ENCODE data around the gene TMPRSS13.
"Not testable (repeated sequence)": the region's sequence is repeated elsewhere in the genome, so short reads cannot be mapped to it uniquely, and the experiment has no call there.

TMPRSS13 gene

DNA sequence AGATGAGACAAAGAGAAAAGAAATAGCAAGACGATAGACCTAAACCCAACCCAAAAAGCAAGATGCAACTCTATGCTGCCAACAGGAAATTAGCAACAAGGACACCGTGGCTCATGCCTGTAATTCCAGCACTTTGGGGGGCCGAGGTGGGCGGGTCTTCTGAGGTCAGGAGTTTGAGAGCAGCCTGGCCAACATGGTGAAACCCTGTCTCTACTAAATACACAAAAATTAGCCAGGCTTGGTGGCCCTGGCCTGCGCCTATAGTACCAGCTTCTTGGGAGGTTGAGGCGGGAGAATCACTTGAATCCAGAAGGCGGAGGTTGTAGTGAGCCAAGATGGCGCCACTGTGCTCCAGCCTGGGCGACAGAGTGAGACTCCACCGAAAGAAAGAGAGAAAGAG is 32.7 kb upstream of the TMPRSS13 start:
- Mint-ChIP-seq H3K27me3 (no peaks in the 10 kb centered on the region), H3K36me3 (ENCODE audit: low read depth) (peaks cover 4% of the 10 kb centered on the region), H3K4me3 (no peak overlapping the region), H3K4me1 (ENCODE audit: low read depth) (peaks cover 35% of the 10 kb centered on the region), H3K27ac (no peak overlapping the region), H3K9me3 (peaks cover 10% of the 10 kb centered on the region)

GRCh38 chr11:117960406-117960805 is 31.2 kb upstream of the TMPRSS13 start:
- Mint-ChIP-seq H3K27ac (peak overlapping the region; percentile 80), H3K9me3 (peaks cover 18% of the 10 kb centered on the region), H3K27me3 (no peaks in the 10 kb centered on the region), H3K4me1 (ENCODE audit: low read depth) (peaks cover 39% of the 10 kb centered on the region), H3K4me3 (peak overlapping the region; percentile 5), H3K36me3 (ENCODE audit: low read depth) (peaks cover 4% of the 10 kb centered on the region)

GRCh38 chr11:117959438-117960149 is 30.4 kb upstream of the TMPRSS13 start:
- Mint-ChIP-seq H3K27me3 (no peaks in the 10 kb centered on the region), H3K9me3 (peaks cover 18% of the 10 kb centered on the region), H3K27ac (peak overlapping the region; percentile 80), H3K4me1 (ENCODE audit: low read depth) (peaks cover 42% of the 10 kb centered on the region), H3K4me3 (peak overlapping the region; percentile 5), H3K36me3 (ENCODE audit: low read depth) (peaks cover 4% of the 10 kb centered on the region)

DNA sequence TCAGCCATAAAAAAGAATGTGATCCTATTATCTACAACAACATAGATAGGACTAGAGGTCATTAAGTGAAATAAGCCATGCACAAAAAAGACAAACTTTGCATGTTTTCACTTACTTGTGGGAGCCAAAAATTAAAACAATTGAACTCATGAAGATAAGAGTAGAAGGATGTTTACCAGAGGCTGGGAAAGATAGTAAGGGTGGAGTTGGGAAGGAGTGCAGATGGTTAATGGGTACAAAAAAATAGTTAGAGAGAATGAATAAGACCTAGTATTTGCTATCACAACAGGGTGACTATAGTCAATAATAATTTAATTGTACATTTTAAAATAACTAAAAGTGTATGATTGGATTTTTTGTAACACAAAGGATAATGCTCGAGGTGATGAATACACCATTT is 29.7 kb upstream of the TMPRSS13 start:
- Mint-ChIP-seq H3K9me3 (peaks cover 18% of the 10 kb centered on the region), H3K27ac (peak overlapping the region; percentile 33), H3K36me3 (ENCODE audit: low read depth) (peaks cover 4% of the 10 kb centered on the region), H3K4me3 (peak overlapping the region; percentile 18), H3K4me1 (ENCODE audit: low read depth) (peaks cover 46% of the 10 kb centered on the region), H3K27me3 (no peaks in the 10 kb centered on the region)

DNA sequence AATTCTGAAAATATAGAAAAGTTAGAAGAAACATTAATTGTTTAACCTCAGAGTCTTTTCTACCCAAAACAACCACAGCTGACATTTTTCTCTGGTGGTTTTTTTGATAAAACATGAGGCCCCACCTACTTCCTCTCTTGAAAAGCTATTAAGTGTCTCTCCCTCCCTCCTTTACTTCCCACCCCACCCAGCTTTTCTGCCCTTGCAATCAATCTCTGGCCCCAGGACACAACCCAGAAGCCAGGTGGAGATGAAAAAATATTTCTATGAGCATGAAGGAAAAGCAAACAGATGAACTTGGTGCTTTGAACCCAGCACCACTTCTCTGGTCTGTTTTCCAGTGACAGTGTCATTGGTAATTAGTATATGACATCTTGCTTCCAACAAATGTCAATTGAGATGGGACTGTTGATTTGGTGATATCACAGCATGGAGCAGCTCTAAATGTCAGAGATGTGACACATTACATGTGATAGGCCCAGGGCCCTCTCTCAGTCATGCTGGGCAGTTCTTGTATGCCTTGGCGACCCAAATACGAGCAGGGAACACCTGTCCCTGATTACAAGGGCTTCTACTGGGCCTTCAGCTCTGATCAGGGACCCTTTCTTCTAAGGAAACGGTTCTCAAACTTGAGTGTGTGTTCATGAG is 23.9 kb upstream of the TMPRSS13 start:
- Mint-ChIP-seq H3K27ac (peak overlapping the region; percentile 91), H3K36me3 (ENCODE audit: low read depth) (no peaks in the 10 kb centered on the region), H3K4me3 (peak overlapping the region; percentile 54), H3K27me3 (no peaks in the 10 kb centered on the region), H3K9me3 (peaks cover 14% of the 10 kb centered on the region), H3K4me1 (ENCODE audit: low read depth) (peaks cover 73% of the 10 kb centered on the region)

GRCh38 chr11:117950993-117951961 is 22.1 kb upstream of the TMPRSS13 start:
- H3K9me3 Mint-ChIP-seq, result peaks cover 3% of the 10 kb centered on the region
- H3K36me3 Mint-ChIP-seq (ENCODE audit: low read depth), result no peaks in the 10 kb centered on the region
- H3K4me1 Mint-ChIP-seq (ENCODE audit: low read depth), result peaks cover 87% of the 10 kb centered on the region
- peak overlapping the region; percentile 81 for H3K27ac Mint-ChIP-seq
- no peaks in the 10 kb centered on the region for H3K27me3 Mint-ChIP-seq
- H3K4me3 Mint-ChIP-seq, result peak overlapping the region; percentile 42

DNA sequence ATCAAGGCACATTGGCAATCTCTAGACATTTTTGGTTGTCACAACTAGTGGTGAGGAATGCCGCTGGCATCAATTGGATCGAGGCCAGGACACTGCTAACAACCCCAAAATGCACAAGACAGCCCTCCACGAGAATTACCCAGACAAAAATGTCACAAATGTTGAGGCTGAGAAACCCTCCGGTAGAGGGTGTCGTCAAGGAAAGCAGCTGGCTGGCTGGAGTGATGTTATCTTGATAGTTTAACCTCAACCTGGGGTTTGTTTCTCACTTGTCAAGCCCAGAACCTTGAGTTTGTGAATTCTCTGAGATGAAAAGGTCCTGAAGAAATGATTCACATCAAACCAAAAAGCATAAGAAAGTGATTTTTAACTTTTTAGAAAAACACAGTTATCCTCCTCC is 21.1 kb upstream of the TMPRSS13 start:
- Mint-ChIP-seq H3K4me1 (ENCODE audit: low read depth) (peaks cover 94% of the 10 kb centered on the region), H3K27me3 (no peaks in the 10 kb centered on the region), H3K4me3 (peak overlapping the region; percentile 42), H3K36me3 (ENCODE audit: low read depth) (no peaks in the 10 kb centered on the region), H3K27ac (peak overlapping the region; percentile 81), H3K9me3 (no peaks in the 10 kb centered on the region)

- peak overlapping the region; percentile 9 for H3K4me3 Mint-ChIP-seq
- H3K36me3 Mint-ChIP-seq (ENCODE audit: low read depth), result no peaks in the 10 kb centered on the region
- H3K27ac Mint-ChIP-seq, result peak overlapping the region; percentile 54
- no peaks in the 10 kb centered on the region for H3K27me3 Mint-ChIP-seq
- peaks cover 98% of the 10 kb centered on the region for H3K4me1 Mint-ChIP-seq (ENCODE audit: low read depth)
- H3K9me3 Mint-ChIP-seq, result no peaks in the 10 kb centered on the region
These were observed 19.9 kb upstream of the TMPRSS13 start for GRCh38 chr11:117949062-117949461.

DNA sequence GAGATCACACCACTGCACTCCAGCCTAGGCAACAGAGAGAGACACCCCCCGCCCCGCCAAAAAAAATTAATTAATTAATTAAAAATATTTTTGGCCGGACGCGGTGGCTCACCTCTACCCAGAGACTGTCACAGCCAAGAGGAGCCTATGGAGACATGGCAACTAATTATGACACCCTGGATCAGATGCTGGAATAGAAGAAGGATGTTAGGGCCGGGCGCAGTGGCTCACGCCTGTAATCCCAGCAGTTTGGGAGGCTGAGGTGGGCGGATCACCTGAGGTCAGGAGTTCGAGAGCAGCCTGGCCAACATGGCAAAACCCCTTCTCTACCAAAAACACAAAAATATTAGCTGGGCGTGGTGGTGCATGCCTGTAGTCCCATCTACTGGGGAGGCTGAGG is 19.3 kb upstream of the TMPRSS13 start:
- not testable (repeated sequence) for H3K27me3 Mint-ChIP-seq; H3K4me3 Mint-ChIP-seq; H3K27ac Mint-ChIP-seq; H3K9me3 Mint-ChIP-seq; H3K36me3 Mint-ChIP-seq (ENCODE audit: low read depth)
- peaks cover 97% of the 10 kb centered on the region for H3K4me1 Mint-ChIP-seq (ENCODE audit: low read depth)

GRCh38 chr11:117947751-117948150 is 18.5 kb upstream of the TMPRSS13 start:
- H3K27ac Mint-ChIP-seq; H3K27me3 Mint-ChIP-seq; H3K9me3 Mint-ChIP-seq; H3K4me3 Mint-ChIP-seq; H3K36me3 Mint-ChIP-seq (ENCODE audit: low read depth): not testable (repeated sequence)
- H3K4me1 Mint-ChIP-seq (ENCODE audit: low read depth), result peaks cover 94% of the 10 kb centered on the region

DNA sequence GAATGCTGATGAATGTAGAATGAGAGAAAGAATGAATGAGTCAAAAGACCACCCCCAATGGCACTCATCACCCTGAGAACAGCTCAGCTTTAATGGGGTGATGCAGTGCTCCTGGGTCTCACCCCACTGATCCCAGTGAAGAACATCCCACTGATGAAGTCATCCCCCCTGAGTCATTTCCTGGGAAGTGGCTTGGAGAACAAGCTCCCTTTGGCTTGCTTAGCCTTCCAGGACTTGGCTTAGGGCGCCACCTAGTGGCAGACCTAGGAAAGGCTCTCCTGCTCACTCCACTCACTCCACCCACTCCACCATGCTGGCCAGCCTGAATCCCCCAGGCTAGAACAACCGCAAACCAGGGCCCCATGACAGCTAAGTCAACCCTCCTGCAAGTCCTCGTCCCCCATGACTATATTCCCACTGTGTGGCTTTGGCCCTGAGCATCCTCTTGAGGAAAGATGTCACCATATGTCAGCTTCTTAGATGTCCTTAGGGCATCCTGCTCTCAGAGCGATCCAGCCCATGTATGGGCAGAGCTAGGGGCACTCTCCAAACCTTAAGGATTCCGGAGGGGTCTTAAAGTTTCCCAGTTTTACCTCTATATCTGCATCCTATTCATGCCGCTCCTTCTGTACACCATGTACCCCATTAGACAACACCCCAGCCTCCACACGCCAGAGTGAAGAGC is 17.8 kb upstream of the TMPRSS13 start:
- Mint-ChIP-seq H3K9me3 (no peaks in the 10 kb centered on the region), H3K4me3 (no peak overlapping the region), H3K27ac (peak overlapping the region; percentile 59), H3K27me3 (no peaks in the 10 kb centered on the region), H3K4me1 (ENCODE audit: low read depth) (peaks cover 94% of the 10 kb centered on the region), H3K36me3 (ENCODE audit: low read depth) (no peaks in the 10 kb centered on the region)

- H3K4me1 Mint-ChIP-seq (ENCODE audit: low read depth), result peaks cover 89% of the 10 kb centered on the region
- no peaks in the 10 kb centered on the region for H3K36me3 Mint-ChIP-seq (ENCODE audit: low read depth)
- no peak overlapping the region for H3K4me3 Mint-ChIP-seq
- H3K27me3 Mint-ChIP-seq, result no peaks in the 10 kb centered on the region
- H3K9me3 Mint-ChIP-seq, result no peaks in the 10 kb centered on the region
- peak overlapping the region; percentile 59 for H3K27ac Mint-ChIP-seq
These were observed 17.1 kb upstream of the TMPRSS13 start for GRCh38 chr11:117946156-117946841.

GRCh38 chr11:117945047-117945810 is 16.0 kb upstream of the TMPRSS13 start:
- Mint-ChIP-seq H3K36me3 (ENCODE audit: low read depth) (no peaks in the 10 kb centered on the region), H3K27ac (peak overlapping the region; percentile 59), H3K4me1 (ENCODE audit: low read depth) (peaks cover 79% of the 10 kb centered on the region)

More at GRCh38 chr11:117945047-117945810, 16.0 kb upstream of the TMPRSS13 start:
- Mint-ChIP-seq H3K27me3 (no peaks in the 10 kb centered on the region), H3K9me3 (no peaks in the 10 kb centered on the region), H3K4me3 (no peak overlapping the region)

Measured in stimulated activated naive CD8-positive, alpha-beta T cell treated with anti-CD3 and anti-CD28 coated beads, Interleukin-15, Interleukin-2, amounts not matched to agents 100 ng/mL and 50 ng/mL, for 24 hours (primary cell).